Parathyroid adenoma (tissue), 2 donors: ENCODE data around the gene MRPL54.

Experiments
- H2AFZ ChIP-seq: fragments of 300-600 bp; sonication (generic); one replicate; pipeline ENCODE4 v1.7.0; 2017; ENCODE audit warnings: antibody characterized with exemption, mild to moderate bottlenecking
- H3K27ac ChIP-seq: fragments of 300-600 bp; sonication (generic); one replicate; pipeline ENCODE4 v1.7.0; 2017
- H3K27me3 ChIP-seq: fragments of 300-600 bp; sonication (generic); one replicate; pipeline ENCODE4 v1.7.0; 2017; ENCODE audit warnings: low read length; ENCODE audit not compliant: control insufficient read depth, insufficient read depth
- H3K36me3 ChIP-seq: fragments of 300-600 bp; sonication (generic); one replicate; pipeline ENCODE4 v1.7.0; 2017; ENCODE audit warnings: low read length; ENCODE audit not compliant: control insufficient read depth, insufficient read depth
- H3K4me1 ChIP-seq: fragments of 300-600 bp; sonication (generic); one replicate; pipeline ENCODE4 v1.7.0; 2017; ENCODE audit warnings: control low read depth
- H3K4me2 ChIP-seq: fragments of 300-600 bp; sonication (generic); one replicate; pipeline ENCODE4 v1.7.0; 2017; ENCODE audit warnings: low read length
- H3K4me3 ChIP-seq: fragments of 300-600 bp; sonication (generic); one replicate; pipeline ENCODE4 v1.7.0; 2017; ENCODE audit warnings: low read depth, low read length
- H3K79me2 ChIP-seq: fragments of 300-600 bp; sonication (generic); one replicate; pipeline ENCODE4 v1.7.0; 2017; ENCODE audit warnings: control low read depth
- H3K9ac ChIP-seq: fragments of 300-600 bp; sonication (generic); one replicate; pipeline ENCODE4 v1.7.0; 2017; ENCODE audit warnings: mild to moderate bottlenecking
- H3K9me3 ChIP-seq: fragments of 300-600 bp; sonication (generic); one replicate; pipeline ENCODE4 v1.7.0; 2017; ENCODE audit warnings: low read length; ENCODE audit not compliant: control insufficient read depth
- CTCF ChIP-seq: fragments of 300-600 bp; sonication (generic); IDR thresholded peaks from one replicate; pipeline ENCODE4 v1.7.0; 2017; ENCODE audit warnings: antibody characterized with exemption, mild to moderate bottlenecking
- donor health status: primary hyperparathyroidism.

The MRPL54 gene

GRCh38 chr19:3774621-3775373 lies 12.3 kb downstream of the MRPL54 start:
- Histone ChIP-seq H3K79me2 (no peaks in the 10 kb centered on the region), H3K27me3 (no peaks in the 10 kb centered on the region), H3K4me1 (no peaks in the 10 kb centered on the region), H3K36me3 (no peaks in the 10 kb centered on the region), H2AFZ (no peak overlapping the region), H3K4me2 (no peak overlapping the region), H3K9ac (no peak overlapping the region), H3K27ac (no peak overlapping the region), H3K9me3 (no peaks in the 10 kb centered on the region), H3K4me3 (no peak overlapping the region)
- TF ChIP-seq CTCF, result no peak

- Histone ChIP-seq H3K9ac (no peak overlapping the region), H3K27ac (no peak overlapping the region)
- no peak for TF ChIP-seq CTCF
Measured at GRCh38 chr19:3775374-3775711, 12.9 kb downstream of the MRPL54 start.

GRCh38 chr19:3775831-3776230 lies 13.3 kb downstream of the MRPL54 start:
- TF ChIP-seq CTCF, result no peak
- Histone ChIP-seq H3K79me2 (no peaks in the 10 kb centered on the region), H3K4me2 (no peak overlapping the region), H3K9ac (no peak overlapping the region), H3K4me3 (no peak overlapping the region), H3K36me3 (no peaks in the 10 kb centered on the region), H2AFZ (no peak overlapping the region), H3K27me3 (no peaks in the 10 kb centered on the region), H3K4me1 (no peaks in the 10 kb centered on the region), H3K27ac (no peak overlapping the region), H3K9me3 (no peaks in the 10 kb centered on the region)

More at GRCh38 chr19:3775374-3775711, 12.9 kb downstream of the MRPL54 start:
- Histone ChIP-seq H3K4me3 (no peak overlapping the region), H3K36me3 (no peaks in the 10 kb centered on the region), H2AFZ (no peak overlapping the region), H3K4me2 (no peak overlapping the region), H3K27me3 (no peaks in the 10 kb centered on the region), H3K4me1 (no peaks in the 10 kb centered on the region), H3K79me2 (no peaks in the 10 kb centered on the region), H3K9me3 (no peaks in the 10 kb centered on the region)

- H3K27me3 ChIP-seq, result no peaks in the 10 kb centered on the region
- no peaks in the 10 kb centered on the region for H3K79me2 ChIP-seq
- H3K9me3 ChIP-seq, result no peaks in the 10 kb centered on the region
- H3K4me1 ChIP-seq, result no peaks in the 10 kb centered on the region
- H3K9ac ChIP-seq, result no peak overlapping the region
- H3K36me3 ChIP-seq, result no peaks in the 10 kb centered on the region
- H3K4me2 ChIP-seq, result no peak overlapping the region
- H2AFZ ChIP-seq, result no peak overlapping the region
- no peak overlapping the region for H3K27ac ChIP-seq
- no peak overlapping the region for H3K4me3 ChIP-seq
- TF ChIP-seq CTCF, result no peak
Measured at GRCh38 chr19:3776479-3777040, 14.1 kb downstream of the MRPL54 start.
